ENCODE data around the gene UBE2G2.
"Not testable (repeated sequence)": the region's sequence is repeated elsewhere in the genome, so short reads cannot be mapped to it uniquely, and the experiment has no call there.

Gene UBE2G2

GRCh38 chr21:44832516-44833255 lies 31.1 kb upstream of the UBE2G2 start:
- H3K4me1 ChIP-seq (ENCODE audit: control insufficient read depth, insufficient read depth, low read length); H3K9ac ChIP-seq (ENCODE audit: low read length); H3K27me3 ChIP-seq (ENCODE audit: control insufficient read depth, insufficient read depth, low read length); H3K36me3 ChIP-seq (ENCODE audit: control insufficient read depth, insufficient read depth, low read length); H3K27ac ChIP-seq (ENCODE audit: low read depth, low read length); H3K4me3 ChIP-seq (ENCODE audit: low read length): not testable (repeated sequence)

DNA sequence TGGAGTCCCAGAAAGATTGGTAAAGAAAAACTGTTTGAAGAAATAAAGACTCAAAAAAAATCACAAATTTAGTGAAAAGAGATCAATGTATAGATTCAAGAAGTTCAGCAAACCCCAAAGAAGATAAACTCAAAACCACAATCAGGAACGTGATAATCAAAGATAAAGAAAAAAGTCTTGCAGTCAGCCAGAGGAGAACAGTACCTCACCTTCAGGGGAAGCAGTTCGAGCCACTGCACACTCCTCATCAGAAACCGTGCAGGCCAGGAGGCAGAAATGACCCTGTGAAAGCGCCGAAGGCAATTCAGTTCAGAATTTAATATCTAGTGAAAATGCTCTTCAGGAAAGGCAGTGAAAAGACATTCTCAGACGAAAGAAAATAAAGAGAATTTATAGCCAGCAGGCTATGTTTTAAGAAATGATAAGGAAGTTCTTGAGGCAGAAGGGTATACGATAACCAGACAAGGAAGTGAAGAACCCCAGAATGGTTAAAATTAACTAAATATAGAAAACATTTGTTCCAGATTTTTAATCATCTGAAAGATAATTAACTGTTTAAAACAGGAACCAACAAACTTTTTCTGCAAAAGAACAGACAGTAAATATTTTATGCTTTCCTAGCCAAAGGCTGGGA lies 29.7 kb upstream of the UBE2G2 start:
- Histone ChIP-seq H3K4me1 (ENCODE audit: control insufficient read depth, insufficient read depth, low read length) (no peaks in the 10 kb centered on the region), H3K36me3 (ENCODE audit: control insufficient read depth, insufficient read depth, low read length) (no peaks in the 10 kb centered on the region)

DNA sequence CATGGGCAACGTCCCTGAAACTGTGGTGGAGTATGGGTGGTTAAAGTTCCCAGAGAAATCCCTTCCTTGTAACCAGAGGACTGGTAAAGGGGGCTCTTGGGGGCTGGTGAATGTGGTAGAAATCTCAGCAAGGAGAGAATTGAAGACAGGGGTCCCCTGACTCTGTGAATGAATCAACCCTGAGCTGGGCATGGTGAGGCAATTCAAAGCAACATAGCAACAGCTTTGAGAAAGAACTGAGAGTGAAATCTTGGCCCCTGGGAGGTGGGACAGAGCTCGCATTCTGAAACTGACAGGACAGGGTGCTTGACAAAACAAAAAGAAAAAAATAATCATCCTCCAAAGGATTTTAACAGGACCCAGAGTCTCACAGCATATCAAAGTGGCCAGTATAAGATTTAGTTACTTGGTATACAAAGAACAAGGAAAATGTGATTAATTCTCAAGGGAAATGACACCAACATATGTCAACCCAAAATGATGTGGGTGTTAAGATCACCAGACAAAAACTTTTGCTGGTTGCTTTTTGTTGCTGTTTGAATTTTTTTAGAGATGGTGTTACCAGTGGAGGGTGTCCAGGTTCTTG lies 28.0 kb upstream of the UBE2G2 start:
- Histone ChIP-seq H3K4me3 (ENCODE audit: low read length) (no peak overlapping the region), H3K4me1 (ENCODE audit: control insufficient read depth, insufficient read depth, low read length) (no peaks in the 10 kb centered on the region), H3K36me3 (ENCODE audit: control insufficient read depth, insufficient read depth, low read length) (no peaks in the 10 kb centered on the region), H3K27me3 (ENCODE audit: control insufficient read depth, insufficient read depth, low read length) (no peaks in the 10 kb centered on the region), H3K9ac (ENCODE audit: low read length) (no peak overlapping the region), H3K27ac (ENCODE audit: low read depth, low read length) (no peak overlapping the region)

More for the DNA sequence above, 29.7 kb upstream of the UBE2G2 start:
- H3K27ac ChIP-seq (ENCODE audit: low read depth, low read length): no peak overlapping the region
- no peak overlapping the region for H3K9ac ChIP-seq (ENCODE audit: low read length)
- H3K27me3 ChIP-seq (ENCODE audit: control insufficient read depth, insufficient read depth, low read length): no peaks in the 10 kb centered on the region
- no peak overlapping the region for H3K4me3 ChIP-seq (ENCODE audit: low read length)

- H3K27me3 ChIP-seq (ENCODE audit: control insufficient read depth, insufficient read depth, low read length): no peaks in the 10 kb centered on the region
- H3K4me1 ChIP-seq (ENCODE audit: control insufficient read depth, insufficient read depth, low read length): no peaks in the 10 kb centered on the region
These were observed 26.9 kb upstream of the UBE2G2 start for GRCh38 chr21:44828362-44829056.

GRCh38 chr21:44823179-44823660 lies 21.6 kb upstream of the UBE2G2 start:
- Histone ChIP-seq H3K9ac (ENCODE audit: low read length) (no peak overlapping the region), H3K27me3 (ENCODE audit: control insufficient read depth, insufficient read depth, low read length) (no peaks in the 10 kb centered on the region), H3K36me3 (ENCODE audit: control insufficient read depth, insufficient read depth, low read length) (no peaks in the 10 kb centered on the region), H3K4me1 (ENCODE audit: control insufficient read depth, insufficient read depth, low read length) (no peaks in the 10 kb centered on the region), H3K4me3 (ENCODE audit: low read length) (no peak overlapping the region), H3K27ac (ENCODE audit: low read depth, low read length) (no peak overlapping the region)

More at GRCh38 chr21:44828362-44829056, 26.9 kb upstream of the UBE2G2 start:
- no peaks in the 10 kb centered on the region for H3K36me3 ChIP-seq (ENCODE audit: control insufficient read depth, insufficient read depth, low read length)
- H3K4me3 ChIP-seq (ENCODE audit: low read length): no peak overlapping the region
- no peak overlapping the region for H3K9ac ChIP-seq (ENCODE audit: low read length)
- no peak overlapping the region for H3K27ac ChIP-seq (ENCODE audit: low read depth, low read length)

DNA sequence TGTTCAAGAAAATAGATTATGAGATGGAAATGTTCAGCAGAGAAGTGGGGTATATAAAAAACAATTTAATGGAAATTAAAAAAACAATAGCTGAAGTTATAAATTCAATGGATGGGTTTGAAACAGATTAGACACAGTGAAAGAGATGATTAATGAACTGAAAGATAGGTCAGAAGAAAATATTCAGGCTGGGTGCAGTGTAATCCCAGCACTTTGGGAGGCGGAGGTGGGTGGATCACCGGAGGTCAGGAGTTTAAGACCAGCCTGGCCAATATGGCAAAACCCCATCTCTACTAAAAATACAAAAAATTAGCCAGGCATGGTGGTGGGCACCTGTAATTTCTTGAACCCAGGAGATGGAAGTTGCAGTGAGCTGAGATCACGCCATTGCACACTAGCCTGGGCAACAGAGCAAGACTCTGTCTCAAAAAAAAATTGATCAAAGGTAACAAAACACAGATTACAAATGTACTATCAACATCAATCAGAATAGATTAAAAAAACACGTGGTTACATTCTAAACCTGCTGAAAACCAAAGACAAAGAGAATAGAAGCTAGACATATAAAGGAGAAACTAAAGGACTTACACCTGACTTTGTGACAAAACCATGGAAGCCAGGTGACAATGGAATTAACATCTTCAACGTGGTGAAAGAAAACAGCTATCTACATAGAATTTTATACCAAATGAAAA lies 21.0 kb upstream of the UBE2G2 start:
- no peaks in the 10 kb centered on the region for H3K27me3 ChIP-seq (ENCODE audit: control insufficient read depth, insufficient read depth, low read length)
- H3K9ac ChIP-seq (ENCODE audit: low read length): no peak overlapping the region
- no peak overlapping the region for H3K27ac ChIP-seq (ENCODE audit: low read depth, low read length)
- H3K4me1 ChIP-seq (ENCODE audit: control insufficient read depth, insufficient read depth, low read length): no peaks in the 10 kb centered on the region
- H3K4me3 ChIP-seq (ENCODE audit: low read length): no peak overlapping the region
- no peaks in the 10 kb centered on the region for H3K36me3 ChIP-seq (ENCODE audit: control insufficient read depth, insufficient read depth, low read length)

GRCh38 chr21:44820851-44821250 lies 19.2 kb upstream of the UBE2G2 start:
- Histone ChIP-seq H3K4me3 (ENCODE audit: low read length) (no peak overlapping the region), H3K9ac (ENCODE audit: low read length) (no peak overlapping the region), H3K27me3 (ENCODE audit: control insufficient read depth, insufficient read depth, low read length) (no peaks in the 10 kb centered on the region), H3K4me1 (ENCODE audit: control insufficient read depth, insufficient read depth, low read length) (no peaks in the 10 kb centered on the region), H3K27ac (ENCODE audit: low read depth, low read length) (no peak overlapping the region), H3K36me3 (ENCODE audit: control insufficient read depth, insufficient read depth, low read length) (no peaks in the 10 kb centered on the region)

DNA sequence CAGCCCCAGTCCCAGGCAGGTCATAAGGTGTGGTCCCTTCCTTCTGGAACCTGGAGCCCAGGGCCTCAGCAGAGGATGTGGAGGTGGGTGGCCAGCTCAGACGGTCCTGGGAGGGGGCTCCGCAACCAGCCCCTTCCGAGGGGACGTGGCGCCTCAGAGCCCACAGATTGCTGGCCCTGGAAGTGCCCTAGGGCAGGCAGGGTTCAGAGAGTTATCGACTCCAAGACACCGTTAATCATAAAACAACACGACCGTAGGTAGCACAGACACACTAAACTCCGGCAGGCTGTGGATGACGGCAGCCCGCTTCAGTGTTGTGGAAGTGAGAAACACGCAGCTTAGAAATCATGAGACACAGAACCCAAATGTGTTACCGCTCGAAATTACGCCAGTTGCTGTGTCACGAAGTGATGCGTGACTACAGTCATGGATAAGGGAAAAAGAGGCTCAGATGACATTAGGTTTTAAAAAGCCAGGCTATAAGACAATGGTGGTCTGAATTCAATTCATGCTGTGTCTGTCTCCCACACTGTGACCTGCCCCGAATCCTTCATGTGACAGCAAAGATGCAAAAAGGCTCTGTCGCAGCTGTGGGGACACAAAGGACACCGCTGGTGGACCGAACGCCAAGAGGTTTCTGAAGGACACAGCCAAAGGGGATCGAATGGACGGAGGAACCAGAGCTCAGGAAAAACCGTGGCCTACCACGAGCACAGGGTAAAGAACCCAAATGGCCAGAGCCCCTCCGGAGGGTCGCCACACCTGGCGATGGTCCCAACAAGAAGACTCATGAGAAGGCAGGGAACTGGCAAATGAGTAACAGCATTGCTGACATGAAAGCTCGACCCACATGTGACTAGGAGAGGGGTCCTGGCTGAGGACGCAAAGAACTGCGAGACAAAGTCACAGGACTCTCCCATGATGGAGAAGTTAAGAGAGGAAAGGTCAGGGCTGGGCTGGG lies 17.9 kb upstream of the UBE2G2 start:
- Histone ChIP-seq H3K4me1 (ENCODE audit: control insufficient read depth, insufficient read depth, low read length) (no peaks in the 10 kb centered on the region), H3K27ac (ENCODE audit: low read depth, low read length) (no peak overlapping the region), H3K36me3 (ENCODE audit: control insufficient read depth, insufficient read depth, low read length) (no peaks in the 10 kb centered on the region), H3K4me3 (ENCODE audit: low read length) (no peak overlapping the region), H3K9ac (ENCODE audit: low read length) (no peak overlapping the region), H3K27me3 (ENCODE audit: control insufficient read depth, insufficient read depth, low read length) (no peaks in the 10 kb centered on the region)

DNA sequence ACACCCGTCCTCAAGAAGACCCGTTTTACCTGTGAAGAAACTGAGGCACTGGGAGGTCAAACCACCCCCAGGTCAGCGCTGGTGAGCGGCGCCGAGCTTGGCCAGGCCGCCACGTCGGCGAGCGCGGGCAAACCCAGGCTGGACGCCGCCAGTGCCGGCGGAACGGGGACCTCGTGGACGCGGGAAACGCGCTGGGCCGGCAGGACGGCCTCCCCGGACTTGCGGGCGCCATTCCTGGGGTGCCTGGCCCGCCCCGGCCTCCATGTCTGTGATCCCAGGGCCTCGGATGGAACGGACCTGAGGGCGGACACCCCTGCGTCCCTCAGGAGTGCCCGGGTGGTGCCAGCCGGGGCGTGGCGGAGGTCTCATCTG lies 17.0 kb upstream of the UBE2G2 start:
- Histone ChIP-seq H3K36me3 (ENCODE audit: control insufficient read depth, insufficient read depth, low read length) (no peaks in the 10 kb centered on the region), H3K4me1 (ENCODE audit: control insufficient read depth, insufficient read depth, low read length) (no peaks in the 10 kb centered on the region), H3K9ac (ENCODE audit: low read length) (peak overlapping the region; percentile 56), H3K27ac (ENCODE audit: low read depth, low read length) (peak overlapping the region; percentile 81), H3K27me3 (ENCODE audit: control insufficient read depth, insufficient read depth, low read length) (no peaks in the 10 kb centered on the region), H3K4me3 (ENCODE audit: low read length) (peak overlapping the region; percentile 65)

DNA sequence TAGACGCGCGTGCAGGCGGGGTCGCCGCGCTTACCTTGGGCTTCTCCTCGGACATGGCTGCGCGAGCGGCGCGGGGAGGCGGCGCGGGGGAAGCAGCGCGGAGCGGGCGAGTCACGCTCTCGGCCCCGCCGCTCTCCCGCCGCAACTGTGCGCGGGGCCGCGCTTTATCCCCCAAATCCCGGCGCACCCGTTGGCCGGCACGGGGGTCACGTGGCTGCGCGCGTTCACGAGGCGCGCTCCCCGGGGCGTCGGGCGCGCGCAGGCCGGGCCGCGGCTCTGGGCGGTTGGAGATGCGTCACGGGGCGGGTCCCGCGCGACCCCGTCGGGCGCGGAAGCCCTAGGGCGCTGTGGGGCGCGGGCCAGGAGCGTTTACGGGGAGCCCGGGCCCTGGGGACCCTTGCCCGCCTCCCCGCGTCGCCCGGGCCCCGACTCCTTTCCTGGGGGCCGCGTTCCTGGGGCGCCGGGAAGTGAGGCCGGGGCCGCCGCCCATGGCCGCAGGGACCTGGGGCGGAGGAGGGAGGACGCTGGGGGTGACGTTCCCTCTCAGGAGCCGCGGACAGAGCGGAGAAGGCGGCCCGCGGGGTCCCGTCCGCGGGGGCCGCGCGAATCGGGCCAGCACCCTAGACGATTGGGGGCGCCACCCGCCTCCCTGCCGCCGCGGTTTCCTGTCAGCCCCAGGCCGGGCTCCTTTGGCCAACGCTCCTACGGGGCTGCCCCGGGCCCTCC lies 16.5 kb upstream of the UBE2G2 start, which contains the start of gene SUMO3:
Gene SUMO3 (minus strand): TSS at position 149 of the 726 bp plus-strand sequence. CDS start 94 bp downstream, at position 55.
- Histone ChIP-seq H3K27me3 (ENCODE audit: control insufficient read depth, insufficient read depth, low read length) (no peaks in the 10 kb centered on the region), H3K36me3 (ENCODE audit: control insufficient read depth, insufficient read depth, low read length) (no peaks in the 10 kb centered on the region), H3K4me1 (ENCODE audit: control insufficient read depth, insufficient read depth, low read length) (no peaks in the 10 kb centered on the region), H3K9ac (ENCODE audit: low read length) (peak within 1 kb of the TSS; percentile 56), H3K4me3 (ENCODE audit: low read length) (peak within 1 kb of the TSS; percentile 82), H3K27ac (ENCODE audit: low read depth, low read length) (peak within 1 kb of the TSS; percentile 81)

DNA sequence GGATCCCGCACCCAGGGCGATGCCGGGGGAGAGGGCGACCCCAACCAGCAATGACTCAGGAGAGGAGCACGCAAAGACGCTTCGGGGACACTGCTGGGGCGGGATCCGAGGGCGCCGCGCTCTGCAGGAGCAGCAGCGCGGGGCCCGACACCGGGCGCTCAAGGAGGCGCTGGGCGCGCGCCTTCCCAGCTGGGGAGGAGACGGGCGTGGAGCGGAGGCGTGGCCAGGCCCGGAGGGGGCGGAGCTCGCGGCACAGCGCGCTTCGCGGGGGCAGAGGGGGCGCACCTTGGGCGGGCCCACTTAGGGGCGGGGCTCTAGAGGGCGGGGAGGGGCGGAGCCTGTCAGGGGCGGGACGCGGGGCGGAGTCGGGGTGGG lies 15.9 kb upstream of the UBE2G2 start:
- Histone ChIP-seq H3K27me3 (ENCODE audit: control insufficient read depth, insufficient read depth, low read length) (no peaks in the 10 kb centered on the region), H3K4me3 (ENCODE audit: low read length) (peak overlapping the region; percentile 82), H3K9ac (ENCODE audit: low read length) (no peak overlapping the region), H3K36me3 (ENCODE audit: control insufficient read depth, insufficient read depth, low read length) (no peaks in the 10 kb centered on the region), H3K27ac (ENCODE audit: low read depth, low read length) (peak overlapping the region; percentile 81), H3K4me1 (ENCODE audit: control insufficient read depth, insufficient read depth, low read length) (no peaks in the 10 kb centered on the region)
